ENCODE results near the gene ALDOB.
A peak's percentile ranks its signal among the peaks of the same experiment; 100 is the strongest.

GRCh38 chr9:101408374-101409078 is 27.0 kb downstream of the ALDOB start:
- TF ChIP-seq POLR2AphosphoS5 (IDR thresholded peaks at IDR 0.05; ENCODE audit: low read depth, low read length) (0 out of 2 replicates have a peak, but pooled peaks have one; percentile 16), POLR2A (IDR thresholded peaks at IDR 0.05; ENCODE audit: low read depth, low read length) (no peak), POU2F2 (IDR thresholded peaks at IDR 0.05; ENCODE audit: low read depth, low read length) (no peak), TAF1 (IDR thresholded peaks at IDR 0.05; ENCODE audit: low read depth, low read length) (no peak), PAX5 (IDR thresholded peaks at IDR 0.05; ENCODE audit: insufficient read depth, low read length, severe bottlenecking) (no peak)
